IPS-18a (cell line): ENCODE data around the gene PGPEP1.
"Not testable (repeated sequence)": the region's sequence is repeated elsewhere in the genome, so short reads cannot be mapped to it uniquely, and the experiment has no call there.

Experiments
- H3K27ac ChIP-seq: one replicate; pipeline ENCODE4 v1.5.1; 2013; ENCODE audit warnings: low read length
- H3K27me3 ChIP-seq: one replicate; pipeline ENCODE4 v1.6.1; 2013; ENCODE audit warnings: mild to moderate bottlenecking, low read length; ENCODE audit not compliant: control insufficient read depth, insufficient read depth
- H3K36me3 ChIP-seq: one replicate; pipeline ENCODE4 v1.6.1; 2013; ENCODE audit warnings: low read depth, low read length; ENCODE audit not compliant: control insufficient read depth
- H3K4me1 ChIP-seq: one replicate; pipeline ENCODE4 v1.6.1; 2013; ENCODE audit warnings: low read depth, low read length; ENCODE audit not compliant: control insufficient read depth
- H3K4me3 ChIP-seq: one replicate; pipeline ENCODE4 v1.5.1; 2013; ENCODE audit warnings: low read length
- H3K9ac ChIP-seq: one replicate; pipeline ENCODE4 v1.6.1; 2013; ENCODE audit warnings: mild to moderate bottlenecking, low read length, moderate library complexity
- H3K9me3 ChIP-seq: one replicate; pipeline ENCODE4 v1.6.1; 2013; ENCODE audit warnings: low read depth, low read length; ENCODE audit not compliant: control insufficient read depth

Gene PGPEP1

DNA sequence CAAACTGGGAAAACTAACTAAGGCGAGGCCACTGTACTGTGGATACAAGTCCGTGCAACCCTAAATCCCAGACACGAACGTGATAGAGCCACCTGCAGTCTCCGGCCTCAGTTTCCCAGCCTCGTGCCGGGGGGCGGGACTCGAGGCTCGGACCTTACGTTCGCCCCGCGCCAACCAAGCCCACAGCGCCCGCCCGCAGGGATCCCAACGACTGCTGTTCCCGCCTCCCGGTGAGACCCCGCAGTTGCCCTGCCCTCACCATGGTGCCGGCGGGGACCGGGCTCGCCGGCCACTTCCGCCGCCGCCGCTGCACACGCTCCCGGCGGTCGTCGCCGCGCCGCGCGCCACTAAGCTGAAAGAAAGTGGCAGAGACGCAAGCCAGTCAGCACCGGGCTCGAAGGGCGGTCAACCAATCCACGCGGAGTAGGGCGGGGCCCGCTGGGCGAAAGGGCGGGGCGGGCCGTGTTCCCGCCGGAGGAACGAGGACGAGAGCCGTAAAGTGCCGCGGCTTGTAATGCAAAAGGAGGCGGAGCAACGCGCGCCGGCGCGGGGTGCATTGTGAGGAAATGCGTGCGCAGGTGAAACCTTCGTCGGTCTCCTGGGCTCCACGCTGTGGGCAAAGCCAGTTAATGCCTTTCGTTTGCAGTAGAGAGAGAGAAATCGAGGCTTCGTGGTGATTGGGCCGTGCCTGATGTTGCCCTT, 17.5 kb upstream of the PGPEP1 start, which contains the start of gene LSM4:
TSS of gene LSM4 (minus strand) at position 318 of the 702 bp plus-strand sequence. CDS start at position 262, 56 bp downstream.
- H3K36me3 ChIP-seq, result peaks cover 3% of the 10 kb centered on the region
- no peaks in the 10 kb centered on the region for H3K27me3 ChIP-seq
- H3K4me3 ChIP-seq, result peak within 1 kb of the TSS; percentile 97
- no peaks in the 10 kb centered on the region for H3K9me3 ChIP-seq
- peak within 1 kb of the TSS; percentile 97 for H3K9ac ChIP-seq
- peak within 1 kb of the TSS; percentile 95 for H3K27ac ChIP-seq
- peaks cover 16% of the 10 kb centered on the region for H3K4me1 ChIP-seq

DNA sequence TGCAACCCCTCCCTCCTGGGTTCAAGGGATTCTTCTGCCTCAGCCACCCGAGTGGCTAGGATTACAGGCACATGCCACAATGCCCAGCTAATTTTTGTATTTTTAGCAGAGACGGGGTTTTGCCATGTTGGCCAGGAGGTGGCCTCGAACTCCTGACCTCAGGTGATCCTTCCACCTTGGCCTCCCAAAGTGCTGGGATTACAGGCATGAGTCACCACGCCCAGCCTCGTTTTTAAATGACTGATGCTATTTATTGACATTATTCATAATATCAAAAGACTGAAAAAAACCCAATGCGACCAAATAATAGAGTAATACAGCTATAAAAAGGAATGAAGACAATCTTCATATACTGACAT, 16.0 kb upstream of the PGPEP1 start:
- H3K27ac ChIP-seq, H3K9ac ChIP-seq, H3K4me3 ChIP-seq, H3K9me3 ChIP-seq, H3K36me3 ChIP-seq, H3K27me3 ChIP-seq: not testable (repeated sequence)
- H3K4me1 ChIP-seq, result peaks cover 16% of the 10 kb centered on the region

DNA sequence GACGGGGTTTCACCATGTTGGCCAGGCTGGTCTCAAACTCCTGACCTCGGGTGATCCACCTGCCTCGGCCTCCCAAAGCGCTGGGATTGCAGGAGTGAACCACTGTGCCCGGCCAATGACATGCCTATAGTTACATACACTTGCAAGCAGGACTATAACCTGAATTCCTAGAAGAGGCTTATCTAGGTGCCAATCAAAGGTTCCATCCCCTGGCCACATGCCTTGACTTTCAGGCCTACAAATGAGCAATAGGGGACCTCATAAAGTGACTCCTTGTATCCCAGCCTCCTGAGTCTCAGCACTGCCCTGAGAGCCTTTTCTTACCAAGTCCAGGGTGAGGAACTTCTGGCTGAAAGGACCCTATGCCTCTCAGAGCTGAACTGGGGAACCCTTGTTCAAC, 13.6 kb upstream of the PGPEP1 start:
- H3K36me3 ChIP-seq, result no peaks in the 10 kb centered on the region
- no peak overlapping the region for H3K9ac ChIP-seq
- no peaks in the 10 kb centered on the region for H3K27me3 ChIP-seq
- no peaks in the 10 kb centered on the region for H3K9me3 ChIP-seq
- H3K27ac ChIP-seq, result no peak overlapping the region
- no peak overlapping the region for H3K4me3 ChIP-seq
- H3K4me1 ChIP-seq, result peaks cover 11% of the 10 kb centered on the region

DNA sequence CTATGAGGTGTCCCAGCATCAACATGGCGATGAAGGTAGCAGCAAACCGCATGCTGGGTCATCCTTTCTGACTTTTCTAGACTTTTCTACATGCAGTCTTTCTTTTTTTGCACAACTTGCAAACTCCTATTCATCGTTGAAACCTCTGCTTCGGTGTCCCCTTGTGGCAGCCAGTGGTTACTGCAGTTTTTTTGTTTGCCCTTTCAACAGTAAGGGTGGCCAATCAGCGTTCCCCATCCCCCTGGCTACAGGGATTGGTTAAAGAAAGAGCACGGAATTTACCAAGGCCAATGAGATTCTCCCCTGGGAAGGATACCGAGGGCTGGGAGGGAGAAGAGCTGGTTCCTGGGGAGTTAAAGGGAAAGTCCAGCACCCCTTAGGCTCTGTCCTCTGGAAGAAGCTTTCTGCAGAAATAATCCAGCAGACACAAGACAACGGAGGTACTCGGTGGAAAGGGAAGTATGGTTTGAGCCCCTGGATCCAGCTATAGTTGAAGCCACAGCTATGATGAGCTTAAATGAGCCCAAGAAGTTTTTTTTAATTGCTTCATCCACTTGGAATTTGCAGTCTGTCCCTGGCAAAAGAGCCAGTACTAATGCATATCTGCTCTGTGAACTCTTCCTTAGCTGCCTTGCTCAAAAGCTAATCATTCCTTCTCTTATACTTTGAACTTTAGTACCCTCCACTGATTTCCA, 11.9 kb upstream of the PGPEP1 start:
- Histone ChIP-seq H3K27me3 (no peaks in the 10 kb centered on the region), H3K36me3 (no peaks in the 10 kb centered on the region), H3K4me1 (peaks cover 4% of the 10 kb centered on the region), H3K9ac (peak overlapping the region; percentile 32), H3K4me3 (peak overlapping the region; percentile 52), H3K9me3 (no peaks in the 10 kb centered on the region), H3K27ac (peak overlapping the region; percentile 50)

DNA sequence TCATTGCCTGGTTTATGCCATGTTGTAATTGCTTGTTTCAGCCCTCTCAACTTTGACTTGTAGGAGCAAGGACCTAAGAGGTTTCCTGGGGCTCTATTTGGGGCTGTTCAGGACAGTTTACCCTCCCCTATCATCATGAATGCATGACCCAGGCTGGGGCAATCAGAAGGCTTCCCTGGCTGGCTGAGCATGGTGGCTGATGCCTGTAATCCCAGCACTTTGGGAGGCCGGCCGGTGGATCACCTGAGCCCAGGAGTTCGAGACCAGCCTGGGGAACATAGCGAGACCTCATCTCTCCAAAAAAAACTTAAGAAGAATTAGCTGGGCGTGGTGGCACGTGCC, 11.4 kb upstream of the PGPEP1 start:
- H3K4me3 ChIP-seq, result peak overlapping the region; percentile 52
- no peaks in the 10 kb centered on the region for H3K4me1 ChIP-seq
- peak overlapping the region; percentile 32 for H3K9ac ChIP-seq
- H3K36me3 ChIP-seq, result no peaks in the 10 kb centered on the region
- peak overlapping the region; percentile 50 for H3K27ac ChIP-seq
- no peaks in the 10 kb centered on the region for H3K9me3 ChIP-seq
- no peaks in the 10 kb centered on the region for H3K27me3 ChIP-seq

DNA sequence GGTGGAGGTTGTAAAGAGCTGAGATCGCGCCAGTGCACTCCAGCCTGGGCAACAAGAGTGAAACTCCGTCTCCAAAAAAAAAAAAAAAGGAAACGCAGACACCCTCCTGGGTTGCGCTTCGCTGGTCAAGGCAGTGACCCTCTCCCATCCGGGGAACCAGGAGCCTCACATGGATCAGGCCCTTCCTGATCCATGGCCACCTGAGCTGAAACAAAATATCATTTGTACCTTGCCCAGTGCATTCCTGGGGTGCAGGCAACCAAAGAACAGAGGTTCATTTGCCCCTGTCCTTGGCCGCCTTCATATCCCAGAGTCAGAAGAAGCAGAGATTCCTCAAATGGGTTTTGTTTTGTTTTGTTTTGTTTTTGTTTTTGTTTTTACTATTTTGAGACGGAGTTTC, 9.5 kb upstream of the PGPEP1 start:
- Histone ChIP-seq H3K4me3 (no peak overlapping the region), H3K4me1 (no peaks in the 10 kb centered on the region), H3K27ac (no peak overlapping the region), H3K27me3 (no peaks in the 10 kb centered on the region), H3K9ac (no peak overlapping the region), H3K9me3 (no peaks in the 10 kb centered on the region), H3K36me3 (no peaks in the 10 kb centered on the region)

DNA sequence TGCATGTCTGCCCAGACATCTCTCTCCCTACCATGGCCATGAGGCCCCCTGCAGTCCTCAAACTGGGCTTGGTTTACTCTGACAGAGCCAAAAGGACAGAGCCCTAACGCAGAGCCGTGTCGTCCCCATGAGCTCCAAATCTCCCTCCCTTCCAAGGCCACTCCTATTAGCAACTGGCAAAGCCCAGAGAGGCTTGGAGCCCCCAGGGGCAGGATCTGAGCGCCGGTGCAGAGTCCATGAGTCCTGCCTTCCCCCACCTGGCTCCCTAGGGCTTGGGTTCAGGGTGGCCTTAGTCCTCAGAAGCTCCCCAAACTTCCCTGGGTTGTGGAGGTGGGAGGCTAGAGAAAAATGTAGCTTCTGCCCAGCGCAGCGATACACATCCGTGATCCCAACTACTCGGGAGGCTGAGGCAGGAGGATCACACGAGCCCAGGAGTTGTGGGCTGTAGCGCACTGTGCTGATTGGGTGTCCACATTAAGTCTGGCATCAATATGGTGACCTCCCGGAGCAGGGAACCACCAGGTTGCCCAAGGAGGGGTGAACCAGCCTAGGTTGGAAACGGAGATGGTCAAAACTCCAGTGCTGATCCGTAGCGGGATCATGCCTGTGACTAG, 7.4 kb upstream of the PGPEP1 start:
- no peak overlapping the region for H3K9ac ChIP-seq
- no peaks in the 10 kb centered on the region for H3K36me3 ChIP-seq
- no peaks in the 10 kb centered on the region for H3K9me3 ChIP-seq
- H3K27ac ChIP-seq, result no peak overlapping the region
- no peaks in the 10 kb centered on the region for H3K4me1 ChIP-seq
- no peak overlapping the region for H3K4me3 ChIP-seq
- no peaks in the 10 kb centered on the region for H3K27me3 ChIP-seq

DNA sequence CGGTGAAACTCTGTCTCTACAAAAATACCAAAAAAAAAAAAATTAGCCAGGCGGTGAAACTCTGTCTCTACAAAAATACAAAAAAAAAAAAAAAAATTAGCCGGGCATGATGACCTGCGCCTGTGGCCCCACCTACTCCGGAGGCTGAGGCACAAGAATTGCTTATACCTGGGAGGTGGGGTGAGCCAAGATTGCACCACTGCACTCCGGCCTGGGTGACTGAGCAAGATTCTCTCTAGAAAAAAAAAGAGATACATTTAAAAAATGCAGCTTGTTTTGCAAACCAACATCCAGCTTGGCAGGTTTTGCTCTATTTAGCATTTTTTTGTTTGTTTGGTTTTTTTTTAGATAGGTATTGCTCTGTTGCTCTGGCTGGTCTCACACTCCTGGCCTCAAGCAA, 6.7 kb upstream of the PGPEP1 start:
- no peaks in the 10 kb centered on the region for H3K27me3 ChIP-seq
- H3K9ac ChIP-seq, result no peak overlapping the region
- H3K36me3 ChIP-seq, result no peaks in the 10 kb centered on the region
- no peak overlapping the region for H3K27ac ChIP-seq
- no peaks in the 10 kb centered on the region for H3K9me3 ChIP-seq
- no peaks in the 10 kb centered on the region for H3K4me1 ChIP-seq
- H3K4me3 ChIP-seq, result no peak overlapping the region

DNA sequence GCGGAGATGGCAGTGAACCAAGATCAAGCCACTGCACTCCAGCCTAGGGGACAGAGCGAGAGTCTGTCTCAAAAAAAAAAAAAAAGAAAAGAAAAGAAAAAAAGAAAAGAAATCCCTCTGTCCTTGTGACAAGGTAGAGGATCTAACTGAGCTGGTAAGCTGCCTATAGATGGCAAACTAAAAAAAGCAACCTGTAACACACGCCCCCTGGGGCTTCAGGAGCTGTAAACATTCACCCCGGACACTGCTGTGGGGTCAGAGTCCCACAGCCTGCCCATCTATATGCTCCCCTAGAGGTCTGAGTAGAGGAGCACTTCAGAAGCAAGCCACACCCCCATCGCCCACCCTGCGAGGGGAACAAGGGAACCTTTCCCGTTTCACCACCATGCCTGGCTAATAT, 4.3 kb upstream of the PGPEP1 start:
- H3K4me1 ChIP-seq, result no peaks in the 10 kb centered on the region
- H3K27ac ChIP-seq, result no peak overlapping the region
- H3K36me3 ChIP-seq, result no peaks in the 10 kb centered on the region
- H3K27me3 ChIP-seq, result no peaks in the 10 kb centered on the region
- H3K9me3 ChIP-seq, result no peaks in the 10 kb centered on the region
- H3K4me3 ChIP-seq, result no peak overlapping the region
- no peak overlapping the region for H3K9ac ChIP-seq

DNA sequence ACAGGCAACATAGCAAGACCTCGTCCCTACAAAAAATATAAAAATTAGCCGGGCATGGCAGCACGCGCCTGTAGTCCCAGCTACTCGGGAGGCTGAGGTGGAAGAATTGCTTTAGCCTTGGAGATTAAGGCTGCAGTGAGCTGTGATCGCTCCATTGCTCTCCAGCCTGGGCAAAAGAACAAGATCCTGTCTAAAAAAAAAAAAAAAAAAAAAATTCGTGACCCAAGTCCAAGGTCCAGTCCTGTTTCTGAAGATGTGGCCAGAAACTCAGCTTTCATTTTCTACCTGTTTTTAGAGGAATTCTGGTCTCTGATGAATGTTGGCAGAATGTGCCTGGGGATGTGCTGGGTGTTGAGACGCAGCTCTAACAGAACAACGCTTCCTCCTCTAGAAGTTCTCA, 1.9 kb upstream of the PGPEP1 start:
- peaks cover 5% of the 10 kb centered on the region for H3K4me1 ChIP-seq
- no peak overlapping the region for H3K27ac ChIP-seq
- no peaks in the 10 kb centered on the region for H3K27me3 ChIP-seq
- H3K36me3 ChIP-seq, result no peaks in the 10 kb centered on the region
- H3K9ac ChIP-seq, result no peak overlapping the region
- H3K9me3 ChIP-seq, result no peaks in the 10 kb centered on the region
- H3K4me3 ChIP-seq, result no peak overlapping the region

DNA sequence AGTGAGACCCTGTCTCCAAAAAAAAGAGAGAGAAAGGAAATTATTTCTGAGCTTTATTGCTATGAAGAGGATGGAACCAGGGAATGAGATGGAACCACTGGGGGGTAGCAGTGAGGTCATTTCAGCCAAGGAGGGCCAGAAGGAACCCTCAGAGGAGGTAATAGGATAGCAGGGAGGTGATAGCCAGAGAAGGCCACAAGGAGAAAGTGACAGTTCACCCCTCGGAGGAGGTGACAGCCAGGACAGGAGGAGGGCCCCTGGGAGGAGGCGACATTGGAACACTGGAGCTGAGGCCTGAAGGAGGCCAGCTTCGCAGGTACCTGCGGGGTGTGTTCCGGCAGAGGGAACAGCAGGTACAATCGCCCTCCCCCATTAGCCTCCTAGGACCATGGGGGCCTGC, 675 bp upstream of the PGPEP1 start:
- Histone ChIP-seq H3K36me3 (no peaks in the 10 kb centered on the region), H3K4me1 (peaks cover 14% of the 10 kb centered on the region), H3K9me3 (no peaks in the 10 kb centered on the region), H3K27me3 (no peaks in the 10 kb centered on the region), H3K4me3 (no peak overlapping the region), H3K27ac (no peak overlapping the region), H3K9ac (no peak overlapping the region)
